Measurements from ENCODE around the gene TMC2. TPM values are rescaled to one million over a fixed set of nuclear protein-coding genes. Genes with fewer than 3 reads are reported as not detected.

The TMC2 gene
- polyA plus RNA-seq, 3 donors: 0.23 to 0.34 (median 0.31) TPM

- no peak for DNase-seq
These were observed 83.7 kb downstream of the TMC2 start for GRCh38 chr20:2619961-2620595.

- DNase-seq: no peak
These were observed 87.8 kb downstream of the TMC2 start for GRCh38 chr20:2624190-2624589.

- DNase-seq: no peak
These were observed 88.7 kb downstream of the TMC2 start for GRCh38 chr20:2625062-2625461.

GRCh38 chr20:2626853-2627541 lies 90.6 kb downstream of the TMC2 start:
- DNase-seq: no peak

- no peak for DNase-seq
These were observed 94.9 kb downstream of the TMC2 start for GRCh38 chr20:2631228-2631627.

GRCh38 chr20:2633381-2633780 lies 97.0 kb downstream of the TMC2 start:
- DNase-seq: no peak

- DNase-seq: no peak
These were observed 100.9 kb downstream of the TMC2 start for GRCh38 chr20:2637246-2637645.

- DNase-seq: no peak
These were observed 103.9 kb downstream of the TMC2 start for GRCh38 chr20:2640260-2640659.

GRCh38 chr20:2640899-2641298 lies 104.5 kb downstream of the TMC2 start:
- DNase-seq: no peak

- DNase-seq: no peak
These were observed 107.3 kb downstream of the TMC2 start for GRCh38 chr20:2643708-2644107.

GRCh38 chr20:2651772-2652723 lies 115.7 kb downstream of the TMC2 start, which contains the start of gene NOP56:
NOP56 (plus strand) TSS chr20:2652632; CDS start chr20:2652661, 29 bp downstream.
- peak; percentile 93 for DNase-seq

- DNase-seq: peak; percentile 40
These were observed 116.6 kb downstream of the TMC2 start for GRCh38 chr20:2652724-2653555.

- DNase-seq: no peak
These were observed 117.4 kb downstream of the TMC2 start for GRCh38 chr20:2653556-2654383.

- DNase-seq: no peak
These were observed 118.0 kb downstream of the TMC2 start for GRCh38 chr20:2654384-2654822.

- DNase-seq: no peak
These were observed 118.5 kb downstream of the TMC2 start for GRCh38 chr20:2654831-2655230.

GRCh38 chr20:2655331-2656116 lies 119.2 kb downstream of the TMC2 start:
- no peak for DNase-seq

GRCh38 chr20:2656471-2657117 lies 120.2 kb downstream of the TMC2 start:
- no peak for DNase-seq

GRCh38 chr20:2657241-2657640 lies 120.9 kb downstream of the TMC2 start:
- no peak for DNase-seq

- DNase-seq: no peak
These were observed 121.3 kb downstream of the TMC2 start for GRCh38 chr20:2657674-2658073.
